ENCODE data around the gene UXS1. TPM values are rescaled to one million over a fixed set of nuclear protein-coding genes. Genes with fewer than 3 reads are reported as not detected.

UXS1 gene
- total and polyA plus RNA-seq, 2 of the 8 experiments (the other 6 are each of a cell fraction or from before 2014, with no cell fraction given): 44.5 to 63.4 TPM

GRCh38 chr2:106191511-106192016, 2.5 kb downstream of the UXS1 start:
- Histone ChIP-seq H3K79me1 (ENCODE audit: low read depth, low read length) (peaks cover 12% of the 10 kb centered on the region), H2BK5ac (ENCODE audit: low read depth, low read length) (peak overlapping the region; percentile 36; the same call in 1 of the 2 replicates), H3K18ac (ENCODE audit: extremely low read depth, low read length) (no peak overlapping the region), H3K14ac (ENCODE audit: insufficient read length) (no peak overlapping the region), H2BK120ac (replicated peaks; ENCODE audit: low read depth, low read length) (no peak overlapping the region), H3K4me2 (ENCODE audit: insufficient read depth in 1 of 2, low read depth in 2 of 2, low read length in 2 of 2) (peak overlapping the region; percentile 1 to 20; a peak in 2 of 4 replicates), H3K36me3 (ENCODE audit: control insufficient read depth in 2 of 4, insufficient read depth in 4 of 4, low read length in 3 of 4) (no peaks in the 10 kb centered on the region), H2AFZ (ENCODE audit: low read length) (no peak overlapping the region), H4K91ac (replicated peaks; ENCODE audit: insufficient read length, low read length) (no peak overlapping the region), H4K5ac (ENCODE audit: insufficient read length, low read depth, low read length) (no peak overlapping the region), H2BK12ac (ENCODE audit: low read depth, low read length) (no peak overlapping the region), H3K27ac (ENCODE audit: low read depth, low read length) (no peak overlapping the region), H2AK5ac (ENCODE audit: low read depth, low read length) (0 out of 2 replicates have a peak overlapping the region, but pooled peaks have one; percentile 31), H3K23ac (ENCODE audit: insufficient read length) (no peak overlapping the region), H3K4ac (replicated peaks; ENCODE audit: insufficient read length, low read depth, low read length) (no peak overlapping the region), H4K20me1 (replicated peaks in 1 of 2; ENCODE audit: control insufficient read depth in 1 of 2, insufficient read depth in 2 of 2, low read length in 2 of 2) (peaks cover 4 to 26% of the 10 kb centered on the region in 2 experiments), H4K8ac (ENCODE audit: extremely low read depth, insufficient read depth, low read length) (no peak overlapping the region), H3K27me3 (replicated peaks in 1 of 4; ENCODE audit: control insufficient read depth in 3 of 4, extremely low read depth in 1 of 4, insufficient read depth in 3 of 4, low read length in 3 of 4) (no peaks in the 10 kb centered on the region), H2BK20ac (ENCODE audit: low read length) (no peak overlapping the region), H3K4me1 (replicated peaks in 1 of 4; ENCODE audit: control insufficient read depth in 3 of 4, insufficient read depth in 4 of 4, low read length in 3 of 4) (peaks cover 8 to 20% (median 14%) of the 10 kb centered on the region in 4 experiments), H3K9me3 (ENCODE audit: insufficient read depth in 2 of 2, low read depth in 1 of 2, low read length in 1 of 2) (no peaks in the 10 kb centered on the region), H3K9ac (replicated peaks in 1 of 4; ENCODE audit: extremely low read depth in 1 of 4, low read depth in 3 of 4, low read length in 3 of 4) (no peak overlapping the region), H3K23me2 (ENCODE audit: low read depth, low read length) (peaks cover 7% of the 10 kb centered on the region), H3K79me2 (ENCODE audit: control insufficient read depth in 1 of 2, insufficient read depth in 2 of 2, low read length in 2 of 2) (peaks cover 18 to 65% of the 10 kb centered on the region in 2 experiments), H2BK15ac (ENCODE audit: low read length) (no peak overlapping the region), H3K4me3 (ENCODE audit: extremely low read depth in 1 of 4, insufficient read depth in 2 of 4, low read depth in 3 of 4, low read length in 4 of 4) (no peak overlapping the region), H3K56ac (replicated peaks; ENCODE audit: insufficient read length, low read depth, low read length) (no peak overlapping the region)
- ChIA-PET POLR2A (ENCODE audit: partially characterized antibody) (no interaction called here), CTCF (ENCODE audit: partially characterized antibody) (interaction anchor here (0.8 to 2.1 kb wide), 2 partner anchors 17 to 87 kb away, joined by 3 to 7 read pairs; no protein-coding TSS in a partner anchor)
- WGBS, 2 experiments (ENCODE audit: extremely low coverage in 1 of 2, insufficient coverage in 1 of 2, insufficient read length in 1 of 2, insufficient replicate concordance in 2 of 2, low coverage in 1 of 2, low lambda C conversion rate in 2 of 2, missing lambda C conversion rate in 1 of 2): 75% methylated on average over 5 of the region's 5 CpGs; no CpG with 5 or more reads in 1 of the 2 experiments
- DNase-seq (ENCODE audit: low read depth in 1 of 2, low spot score in 2 of 2): no peak
- no peak for FAIRE-seq
- TF ChIP-seq SP1 (IDR thresholded peaks at IDR 0.05; ENCODE audit: low read depth, low read length) (no peak), TBP (IDR thresholded peaks at IDR 0.05; ENCODE audit: low read depth, low read length) (no peak), CHD2 (IDR thresholded peaks at IDR 0.05; ENCODE audit: low read length) (no peak), GABPA (IDR thresholded peaks at IDR 0.05; ENCODE audit: borderline replicate concordance, insufficient read depth, low read length) (no peak), SRF (IDR thresholded peaks at IDR 0.05; ENCODE audit: low read depth, low read length) (no peak), RXRA (IDR thresholded peaks at IDR 0.05; ENCODE audit: insufficient read depth, low read depth, low read length) (no peak), HDAC6 (IDR thresholded peaks at IDR 0.05; ENCODE audit: low read depth, low read length) (no peak)

Measured in H1 (cell line).